ENCODE measurements around the gene TSPAN18.

TSPAN18 gene

GRCh38 chr11:44775366-44775984, 48.7 kb downstream of the TSPAN18 start:
- in situ Hi-C loops (cut with MboI; ENCODE audit: low sequenced_read_pairs), result no loop called here

- in situ Hi-C loops (cut with MboI; ENCODE audit: low sequenced_read_pairs), result no loop called here
These were observed 49.3 kb downstream of the TSPAN18 start for GRCh38 chr11:44775985-44776446.

- in situ Hi-C loops (cut with MboI; ENCODE audit: low sequenced_read_pairs), result no loop called here
These were observed 49.9 kb downstream of the TSPAN18 start for GRCh38 chr11:44776551-44777208.

- in situ Hi-C loops (cut with MboI; ENCODE audit: low sequenced_read_pairs), result no loop called here
These were observed 50.7 kb downstream of the TSPAN18 start for GRCh38 chr11:44777209-44778194.

- in situ Hi-C loops (cut with MboI; ENCODE audit: low sequenced_read_pairs), result no loop called here
These were observed 51.7 kb downstream of the TSPAN18 start for GRCh38 chr11:44778195-44779100.

GRCh38 chr11:44779736-44780520, 53.2 kb downstream of the TSPAN18 start:
- in situ Hi-C loops (cut with MboI; ENCODE audit: low sequenced_read_pairs), result no loop called here

- in situ Hi-C loops (cut with MboI; ENCODE audit: low sequenced_read_pairs), result no loop called here
These were observed 54.3 kb downstream of the TSPAN18 start for GRCh38 chr11:44780940-44781631.

GRCh38 chr11:44781655-44782054, 54.9 kb downstream of the TSPAN18 start:
- in situ Hi-C loops (cut with MboI; ENCODE audit: low sequenced_read_pairs), result no loop called here

GRCh38 chr11:44782478-44782877, 55.7 kb downstream of the TSPAN18 start:
- in situ Hi-C loops (cut with MboI; ENCODE audit: low sequenced_read_pairs), result no loop called here

- in situ Hi-C loops (cut with MboI; ENCODE audit: low sequenced_read_pairs), result no loop called here
These were observed 57.6 kb downstream of the TSPAN18 start for GRCh38 chr11:44784436-44784760.

GRCh38 chr11:44784851-44785250, 58.1 kb downstream of the TSPAN18 start:
- in situ Hi-C loops (cut with MboI; ENCODE audit: low sequenced_read_pairs), result no loop called here

- in situ Hi-C loops (cut with MboI; ENCODE audit: low sequenced_read_pairs), result no loop called here
These were observed 59.3 kb downstream of the TSPAN18 start for GRCh38 chr11:44785856-44786607.

- in situ Hi-C loops (cut with MboI; ENCODE audit: low sequenced_read_pairs), result no loop called here
These were observed 60.3 kb downstream of the TSPAN18 start for GRCh38 chr11:44787070-44787469.

- in situ Hi-C loops (cut with MboI; ENCODE audit: low sequenced_read_pairs), result no loop called here
These were observed 61.2 kb downstream of the TSPAN18 start for GRCh38 chr11:44787981-44788380.

- in situ Hi-C loops (cut with MboI; ENCODE audit: low sequenced_read_pairs), result no loop called here
These were observed 61.9 kb downstream of the TSPAN18 start for GRCh38 chr11:44788536-44789261.

- in situ Hi-C loops (cut with MboI; ENCODE audit: low sequenced_read_pairs), result no loop called here
These were observed 62.7 kb downstream of the TSPAN18 start for GRCh38 chr11:44789496-44789895.

- in situ Hi-C loops (cut with MboI; ENCODE audit: low sequenced_read_pairs), result no loop called here
These were observed 63.4 kb downstream of the TSPAN18 start for GRCh38 chr11:44790211-44790610.
